ENCODE measurements around the gene DYNC1I1.
A peak's percentile ranks its signal among the peaks of the same experiment; 100 is the strongest.

Gene DYNC1I1

GRCh38 chr7:95847061-95847460 lies 74.7 kb downstream of the DYNC1I1 start:
- DNase-seq (ENCODE audit: low spot score in 2 of 2) (no peak), ATAC-seq (ENCODE audit: low read depth) (no peak)
- H3K27me3 Mint-ChIP-seq = no peaks in the 10 kb centered on the region
- H3K4me1 Mint-ChIP-seq = no peaks in the 10 kb centered on the region
- H3K27ac Mint-ChIP-seq = no peak overlapping the region
- H3K9me3 Mint-ChIP-seq = no peaks in the 10 kb centered on the region
- H3K36me3 Mint-ChIP-seq = no peaks in the 10 kb centered on the region
- no peak overlapping the region for H3K4me3 Mint-ChIP-seq

GRCh38 chr7:95859429-95859828 lies 87.1 kb downstream of the DYNC1I1 start:
- H3K27ac Mint-ChIP-seq = no peak overlapping the region
- peaks cover 7% of the 10 kb centered on the region for H3K9me3 Mint-ChIP-seq
- no peaks in the 10 kb centered on the region for H3K4me1 Mint-ChIP-seq
- peaks cover 5% of the 10 kb centered on the region for H3K27me3 Mint-ChIP-seq
- no peaks in the 10 kb centered on the region for H3K36me3 Mint-ChIP-seq
- no peak for ATAC-seq (ENCODE audit: low read depth)
- DNase-seq (ENCODE audit: low spot score in 2 of 2) = no peak
- no peak overlapping the region for H3K4me3 Mint-ChIP-seq

DNA sequence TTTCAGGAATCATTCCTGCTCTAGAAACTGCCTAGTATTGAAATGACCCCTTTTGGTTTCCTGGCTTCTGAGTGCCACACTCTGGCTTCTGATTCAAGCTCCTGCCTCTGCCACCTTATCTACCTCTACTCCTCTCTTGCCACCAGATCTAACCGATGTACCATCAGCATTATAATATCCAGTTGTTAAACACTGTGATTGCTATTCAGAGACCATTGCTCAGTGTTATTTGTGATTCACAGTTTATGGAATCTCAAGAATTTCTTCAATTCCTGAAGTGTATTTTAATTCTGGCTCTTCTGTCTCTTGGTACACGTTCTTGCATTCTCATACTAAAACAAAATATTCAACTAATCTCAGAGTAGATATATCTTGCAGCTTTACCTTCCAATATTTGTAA lies 88.7 kb downstream of the DYNC1I1 start:
- Mint-ChIP-seq H3K4me3 (no peak overlapping the region), H3K36me3 (no peaks in the 10 kb centered on the region), H3K27me3 (peaks cover 7% of the 10 kb centered on the region), H3K27ac (no peak overlapping the region), H3K4me1 (no peaks in the 10 kb centered on the region), H3K9me3 (peaks cover 7% of the 10 kb centered on the region)
- ATAC-seq (ENCODE audit: low read depth) (no peak), DNase-seq (ENCODE audit: low spot score in 2 of 2) (no peak)

- no peak for ATAC-seq (ENCODE audit: low read depth)
- H3K36me3 Mint-ChIP-seq = no peaks in the 10 kb centered on the region
- no peak overlapping the region for H3K27ac Mint-ChIP-seq
- DNase-seq (ENCODE audit: low spot score in 2 of 2) = no peak
- no peaks in the 10 kb centered on the region for H3K4me1 Mint-ChIP-seq
- peaks cover 7% of the 10 kb centered on the region for H3K27me3 Mint-ChIP-seq
- H3K9me3 Mint-ChIP-seq = peaks cover 7% of the 10 kb centered on the region
- no peak overlapping the region for H3K4me3 Mint-ChIP-seq
Measured at GRCh38 chr7:95863623-95864022, 91.3 kb downstream of the DYNC1I1 start.

GRCh38 chr7:95865716-95866371 lies 93.5 kb downstream of the DYNC1I1 start:
- Mint-ChIP-seq H3K9me3 (no peaks in the 10 kb centered on the region), H3K4me3 (no peak overlapping the region), H3K4me1 (no peaks in the 10 kb centered on the region), H3K27ac (no peak overlapping the region), H3K36me3 (no peaks in the 10 kb centered on the region), H3K27me3 (peaks cover 4% of the 10 kb centered on the region)
- ATAC-seq (ENCODE audit: low read depth) (no peak), DNase-seq (ENCODE audit: low spot score in 2 of 2) (no peak)

- H3K9me3 Mint-ChIP-seq = no peaks in the 10 kb centered on the region
- no peak for DNase-seq (ENCODE audit: low spot score in 2 of 2)
- H3K27ac Mint-ChIP-seq = no peak overlapping the region
- H3K36me3 Mint-ChIP-seq = no peaks in the 10 kb centered on the region
- peaks cover 3% of the 10 kb centered on the region for H3K4me1 Mint-ChIP-seq
- peak; percentile 19 for ATAC-seq (ENCODE audit: low read depth)
- no peak overlapping the region for H3K4me3 Mint-ChIP-seq
- peaks cover 6% of the 10 kb centered on the region for H3K27me3 Mint-ChIP-seq
Measured at GRCh38 chr7:95867309-95867708, 95.0 kb downstream of the DYNC1I1 start.

DNA sequence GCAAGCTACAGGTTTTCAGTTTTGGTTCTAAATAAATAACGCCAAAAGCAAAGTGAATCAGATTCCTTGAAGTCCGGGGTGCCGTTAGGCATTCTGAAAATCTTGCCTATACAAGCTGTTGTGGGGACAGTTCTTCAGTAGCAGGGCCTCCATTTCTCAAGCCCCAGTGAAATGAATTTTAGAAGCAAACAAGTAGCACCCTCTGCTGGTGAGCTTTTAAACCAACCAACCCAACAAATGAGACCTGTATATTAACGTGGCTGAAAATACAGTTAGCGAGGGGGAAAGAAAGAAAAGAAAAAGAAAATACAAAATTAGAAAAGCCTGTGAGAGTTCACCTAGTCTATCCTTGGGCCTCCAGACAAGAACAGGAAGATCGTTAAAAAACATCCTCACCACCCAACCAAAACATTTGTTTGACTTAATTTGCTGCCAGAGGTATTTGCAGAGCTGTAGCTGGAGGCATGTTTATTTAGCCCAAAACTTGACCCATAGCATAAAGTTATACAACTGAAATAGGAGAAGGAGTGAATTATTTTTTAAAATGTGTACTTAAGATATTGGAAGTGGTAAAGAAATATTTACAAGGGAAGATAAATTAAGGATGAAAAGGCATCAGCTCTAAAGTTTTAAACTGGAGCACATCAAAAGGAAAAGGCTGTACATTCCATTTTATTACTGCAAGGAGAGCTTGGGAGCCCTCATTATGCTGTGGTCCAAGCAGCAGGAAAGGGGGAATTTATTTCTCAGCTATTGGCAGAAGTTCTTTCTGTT lies 98.9 kb downstream of the DYNC1I1 start:
- peaks cover 4% of the 10 kb centered on the region for H3K27me3 Mint-ChIP-seq
- peak in 1 of 2 donors; percentile 10 for DNase-seq (ENCODE audit: low spot score in 2 of 2)

DNA sequence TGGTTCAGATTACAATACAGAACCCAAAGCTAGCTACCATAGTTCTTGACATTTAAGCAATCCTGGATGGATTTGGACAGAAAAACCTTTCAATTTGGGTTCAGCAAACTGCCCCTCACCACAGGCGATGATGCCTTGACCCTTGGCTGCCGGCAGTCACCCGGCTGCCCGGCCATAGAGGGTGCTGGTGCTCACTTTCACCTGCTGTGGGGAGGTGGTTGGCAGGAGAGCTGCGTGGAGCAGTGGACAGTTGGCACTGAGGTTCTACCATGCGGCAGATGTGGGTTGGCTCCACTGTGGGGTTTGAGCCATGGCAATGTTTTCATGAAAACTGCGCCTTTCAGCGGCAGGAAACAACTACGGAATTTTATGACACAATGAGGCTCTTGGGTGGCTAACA lies 99.5 kb downstream of the DYNC1I1 start:
- Mint-ChIP-seq H3K4me1 (peaks cover 3% of the 10 kb centered on the region), H3K4me3 (no peak overlapping the region), H3K9me3 (no peaks in the 10 kb centered on the region), H3K36me3 (no peaks in the 10 kb centered on the region), H3K27me3 (peaks cover 4% of the 10 kb centered on the region), H3K27ac (no peak overlapping the region)
- ATAC-seq (ENCODE audit: low read depth) (no peak), DNase-seq (ENCODE audit: low spot score in 2 of 2) (no peak)

More for the DNA sequence above, 98.9 kb downstream of the DYNC1I1 start:
- no peak overlapping the region for H3K4me3 Mint-ChIP-seq
- peaks cover 3% of the 10 kb centered on the region for H3K4me1 Mint-ChIP-seq
- no peaks in the 10 kb centered on the region for H3K9me3 Mint-ChIP-seq
- H3K27ac Mint-ChIP-seq = no peak overlapping the region
- no peaks in the 10 kb centered on the region for H3K36me3 Mint-ChIP-seq
- no peak for ATAC-seq (ENCODE audit: low read depth)

DNA sequence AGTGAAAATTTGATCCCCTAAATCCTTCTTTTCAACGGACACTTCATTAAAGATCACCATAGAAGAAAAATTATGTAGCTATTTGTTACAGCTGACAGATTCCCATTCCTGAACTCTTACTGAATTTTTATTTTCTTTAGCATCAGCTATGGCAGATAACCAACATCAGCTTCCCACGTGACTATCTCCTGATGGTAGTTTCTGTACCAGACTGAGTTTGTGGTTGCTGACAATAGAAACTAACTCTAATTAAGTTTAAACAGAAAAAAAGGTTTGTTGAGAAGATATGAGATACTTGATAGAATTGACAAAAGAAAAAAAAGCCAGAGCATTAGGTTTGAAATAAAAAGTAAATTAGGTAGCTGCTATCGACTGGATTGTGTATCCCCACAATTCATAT lies 101.8 kb downstream of the DYNC1I1 start:
- Mint-ChIP-seq H3K9me3 (peaks cover 5% of the 10 kb centered on the region), H3K27ac (no peak overlapping the region), H3K4me1 (peaks cover 3% of the 10 kb centered on the region), H3K4me3 (no peak overlapping the region), H3K36me3 (peaks cover 2% of the 10 kb centered on the region), H3K27me3 (peaks cover 4% of the 10 kb centered on the region)
- ATAC-seq (ENCODE audit: low read depth) (no peak), DNase-seq (ENCODE audit: low spot score in 2 of 2) (no peak)

DNA sequence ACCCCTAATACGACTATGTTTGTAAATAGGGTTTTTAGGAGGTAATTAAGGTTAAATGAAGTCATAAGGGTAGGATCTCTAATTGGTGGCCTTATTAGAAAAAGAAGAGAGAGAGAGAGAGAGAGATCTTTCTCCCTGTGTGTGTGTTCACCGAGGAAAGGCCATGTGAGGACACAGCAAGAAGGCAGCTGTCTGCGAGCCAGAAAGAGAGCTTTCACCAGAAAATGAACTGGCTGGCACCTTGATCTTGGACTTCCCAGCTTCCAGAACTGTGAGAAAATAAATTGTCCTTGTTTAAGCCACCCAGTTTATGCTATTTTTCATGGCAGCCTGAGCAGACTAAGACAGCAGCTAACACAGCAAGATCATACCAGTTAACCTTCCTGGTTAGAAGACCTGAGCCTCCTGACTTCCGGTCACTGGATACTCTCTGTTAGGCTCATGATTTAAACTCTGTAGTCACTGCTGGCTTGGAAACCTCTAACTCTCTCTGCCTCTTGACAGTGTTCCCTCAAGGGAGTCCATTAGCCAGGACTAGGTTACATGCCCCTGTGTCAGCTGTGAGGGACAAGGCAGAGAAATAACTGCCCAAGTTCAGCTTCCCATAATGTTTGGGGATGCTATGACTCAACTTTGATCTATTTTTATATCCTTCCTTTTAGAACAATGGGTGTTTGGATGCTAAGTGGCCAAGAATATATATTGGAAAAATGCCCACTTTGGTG lies 102.3 kb downstream of the DYNC1I1 start:
- Mint-ChIP-seq H3K27ac (no peak overlapping the region), H3K27me3 (peaks cover 4% of the 10 kb centered on the region), H3K4me3 (no peak overlapping the region), H3K36me3 (peaks cover 2% of the 10 kb centered on the region), H3K9me3 (peaks cover 7% of the 10 kb centered on the region), H3K4me1 (peaks cover 3% of the 10 kb centered on the region)
- DNase-seq (ENCODE audit: low spot score in 2 of 2) = no peak
- ATAC-seq (ENCODE audit: low read depth) = no peak

GRCh38 chr7:95875519-95875918 lies 103.2 kb downstream of the DYNC1I1 start:
- DNase-seq (ENCODE audit: low spot score in 2 of 2) (no peak), ATAC-seq (ENCODE audit: low read depth) (no peak)
- Mint-ChIP-seq H3K4me1 (peaks cover 3% of the 10 kb centered on the region), H3K4me3 (no peak overlapping the region), H3K27me3 (peaks cover 4% of the 10 kb centered on the region), H3K27ac (no peak overlapping the region), H3K36me3 (peaks cover 2% of the 10 kb centered on the region), H3K9me3 (peaks cover 7% of the 10 kb centered on the region)

DNA sequence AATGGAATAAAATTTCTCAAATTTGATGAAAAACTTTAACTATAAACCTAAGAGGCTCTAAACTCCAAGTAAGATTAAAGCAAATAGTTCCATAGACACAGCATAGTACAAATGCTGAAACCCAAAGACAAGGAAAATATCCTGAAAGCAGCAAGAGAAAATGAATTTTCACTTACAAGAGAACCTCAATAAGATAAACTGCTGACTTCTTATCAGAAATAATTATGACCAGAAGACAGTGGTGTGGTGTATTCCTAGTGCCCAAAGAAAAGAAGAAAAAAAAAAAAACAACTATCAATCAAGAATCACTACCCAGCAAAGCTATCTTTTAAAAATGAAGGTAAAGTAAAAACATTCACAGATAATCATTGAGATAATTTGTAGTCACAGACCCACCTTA lies 106.3 kb downstream of the DYNC1I1 start:
- Mint-ChIP-seq H3K4me1 (no peaks in the 10 kb centered on the region), H3K9me3 (peaks cover 7% of the 10 kb centered on the region), H3K27me3 (peaks cover 2% of the 10 kb centered on the region), H3K36me3 (peaks cover 2% of the 10 kb centered on the region), H3K4me3 (no peak overlapping the region), H3K27ac (no peak overlapping the region)
- ATAC-seq (ENCODE audit: low read depth) (no peak), DNase-seq (ENCODE audit: low spot score in 2 of 2) (no peak)

- H3K27ac Mint-ChIP-seq = no peak overlapping the region
Measured at GRCh38 chr7:95881597-95881996, 109.2 kb downstream of the DYNC1I1 start.

GRCh38 chr7:95883217-95883616 lies 110.9 kb downstream of the DYNC1I1 start:
- no peak overlapping the region for H3K27ac Mint-ChIP-seq
- no peak for DNase-seq (ENCODE audit: low spot score in 2 of 2)
- H3K4me3 Mint-ChIP-seq = no peak overlapping the region
- no peaks in the 10 kb centered on the region for H3K4me1 Mint-ChIP-seq
- peaks cover 2% of the 10 kb centered on the region for H3K36me3 Mint-ChIP-seq
- ATAC-seq (ENCODE audit: low read depth) = no peak
- H3K9me3 Mint-ChIP-seq = peaks cover 6% of the 10 kb centered on the region
- peaks cover 5% of the 10 kb centered on the region for H3K27me3 Mint-ChIP-seq

More at GRCh38 chr7:95881597-95881996, 109.2 kb downstream of the DYNC1I1 start:
- Mint-ChIP-seq H3K4me1 (no peaks in the 10 kb centered on the region), H3K27me3 (peaks cover 5% of the 10 kb centered on the region), H3K36me3 (peaks cover 2% of the 10 kb centered on the region), H3K9me3 (peaks cover 7% of the 10 kb centered on the region), H3K4me3 (no peak overlapping the region)
- no peak for ATAC-seq (ENCODE audit: low read depth)
- DNase-seq (ENCODE audit: low spot score in 2 of 2) = no peak
